BLaER1 treated with 17β-estradiol and CSF1 and Interleukin-3, amounts not matched to agents 10 nM and 100 nM (cell line): ENCODE data around the gene GBX1.

Experiments
- H3K27ac ChIP-seq, 11 experiments: shearing (Covaris generic); formaldehyde crosslinking; 2 replicates each; pipeline ENCODE4 v1.8.1; 2022
- H3K27me3 ChIP-seq, 11 experiments: shearing (Covaris generic); formaldehyde crosslinking; 2 replicates each; pipeline ENCODE4 v1.8.1; 2022
- H3K36me3 ChIP-seq, 11 experiments: shearing (Covaris generic); formaldehyde crosslinking; 2 replicates each; pipeline ENCODE4 v1.8.1; 2022
- H3K4me1 ChIP-seq, 10 experiments: shearing (Covaris generic); formaldehyde crosslinking; 2 replicates each; pipeline ENCODE4 v1.8.1; 2022
- H3K4me2 ChIP-seq, 11 experiments: shearing (Covaris generic); formaldehyde crosslinking; 2 replicates each; pipeline ENCODE4 v1.8.1; 2022
- H3K4me3 ChIP-seq, 10 experiments: shearing (Covaris generic); formaldehyde crosslinking; 2 replicates each; pipeline ENCODE4 v1.8.1; 2022
- H3K9ac ChIP-seq, 11 experiments: shearing (Covaris generic); formaldehyde crosslinking; 2 replicates each; pipeline ENCODE4 v1.8.1; 2022
- H3K9me3 ChIP-seq, 11 experiments: shearing (Covaris generic); formaldehyde crosslinking; replicated peaks in 1 of 11; 2 replicates each; pipeline ENCODE4 v1.8.1; 2022
- H4K20me1 ChIP-seq, 11 experiments: shearing (Covaris generic); formaldehyde crosslinking; 2 replicates each; pipeline ENCODE4 v1.8.1; 2022
- Cebpa-rat ChIP-seq, 11 experiments: shearing (Covaris generic); IDR thresholded peaks; 2 replicates each; pipeline ENCODE4 v1.8.1; 2022

Gene GBX1

DNA sequence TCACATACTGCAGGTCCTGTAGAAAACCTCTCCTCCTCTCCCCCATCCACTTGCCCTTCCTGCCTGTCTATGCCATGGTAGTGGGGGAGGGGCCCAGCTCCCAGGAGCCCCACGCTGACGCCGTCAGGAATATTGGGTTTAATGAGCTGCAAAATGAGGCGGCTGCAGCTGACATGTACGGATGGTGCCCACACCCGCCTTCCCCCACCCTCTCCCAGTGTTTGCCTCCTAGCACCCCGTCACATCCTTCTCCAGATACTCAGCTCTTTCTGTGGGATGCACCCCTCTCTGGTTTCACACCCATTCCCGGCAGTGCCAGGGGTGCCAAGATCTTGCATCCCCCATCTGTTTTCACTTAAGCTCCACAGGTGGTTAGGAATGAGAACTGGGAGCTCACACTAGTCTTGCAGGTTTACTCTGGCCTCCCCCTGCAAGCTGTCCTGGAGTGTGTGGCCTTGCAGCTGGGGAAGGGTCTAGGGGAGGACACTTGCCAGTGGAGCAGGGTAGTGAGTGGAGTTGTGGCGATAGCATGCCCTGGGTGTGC, 26.1 kb downstream of the GBX1 start:
- peaks cover 0 to 86% (median 15%) of the 10 kb centered on the region in 11 experiments; a peak in 16 of 22 replicates for H4K20me1 ChIP-seq
- TF ChIP-seq Cebpa-rat (IDR thresholded peaks at IDR 0.05), result no peak
- peaks cover 0 to 24% (median 17%) of the 10 kb centered on the region in 10 experiments; a peak in 16 of 20 replicates for H3K4me1 ChIP-seq
- peaks cover 10 to 91% (median 47%) of the 10 kb centered on the region in 11 experiments; a peak in 20 of 22 replicates for H3K36me3 ChIP-seq
- H3K9me3 ChIP-seq, result no peaks in the 10 kb centered on the region
- no peak overlapping the region for H3K4me2 ChIP-seq
- no peak overlapping the region for H3K27ac ChIP-seq
- H3K4me3 ChIP-seq, result no peak overlapping the region
- H3K27me3 ChIP-seq, result no peaks in the 10 kb centered on the region
- H3K9ac ChIP-seq, result no peak overlapping the region

DNA sequence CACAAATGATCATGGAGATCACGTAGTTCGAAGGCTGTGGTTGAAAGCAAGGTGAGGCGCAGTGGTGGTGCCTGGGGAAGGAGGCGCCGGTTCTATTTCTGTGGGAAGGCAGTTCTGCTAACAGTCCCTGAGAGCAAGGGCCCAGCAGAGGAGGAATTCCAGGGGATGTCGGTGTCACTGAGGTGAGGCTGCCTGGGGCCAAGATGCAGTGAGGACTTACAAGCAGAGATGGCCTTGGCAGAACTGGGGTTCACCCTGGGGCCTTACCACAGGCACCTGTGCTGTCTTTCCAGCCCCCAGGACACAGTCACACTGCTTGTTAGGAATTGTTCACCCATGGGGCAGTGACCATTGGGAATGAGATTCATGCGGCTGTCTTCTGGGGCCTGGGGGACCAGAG, 26.7 kb downstream of the GBX1 start:
- no peaks in the 10 kb centered on the region for H3K27me3 ChIP-seq
- no peak overlapping the region for H3K9ac ChIP-seq
- no peak overlapping the region for H3K27ac ChIP-seq
- H3K36me3 ChIP-seq, result peaks cover 10 to 97% (median 53%) of the 10 kb centered on the region in 11 experiments; a peak in 20 of 22 replicates
- no peak overlapping the region for H3K4me3 ChIP-seq
- no peaks in the 10 kb centered on the region for H3K9me3 ChIP-seq
- H3K4me1 ChIP-seq, result peaks cover 0 to 24% (median 17%) of the 10 kb centered on the region in 10 experiments; a peak in 16 of 20 replicates
- H4K20me1 ChIP-seq, result peaks cover 0 to 88% (median 15%) of the 10 kb centered on the region in 11 experiments; a peak in 16 of 22 replicates
- no peak for TF ChIP-seq Cebpa-rat (IDR thresholded peaks at IDR 0.05)
- H3K4me2 ChIP-seq, result no peak overlapping the region

DNA sequence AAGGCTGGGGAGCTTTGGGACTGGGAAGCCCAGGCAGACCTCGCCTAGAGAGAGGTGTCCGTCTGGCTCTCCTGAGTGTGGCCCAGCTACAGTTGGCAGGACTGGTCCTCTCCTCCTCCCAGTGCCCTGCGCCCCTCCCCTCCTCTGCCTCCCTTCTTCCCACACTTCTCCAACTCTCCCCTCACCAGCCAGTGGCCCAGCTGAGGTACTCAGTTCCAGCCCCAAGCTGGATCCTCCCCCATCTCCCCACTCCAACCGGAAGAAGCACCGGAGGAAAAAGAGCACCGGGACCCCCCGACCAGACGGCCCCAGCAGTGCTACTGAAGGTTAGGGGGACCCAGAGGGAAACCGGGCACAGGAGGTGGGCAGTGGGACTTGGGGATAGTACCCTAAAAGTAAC, 27.7 kb downstream of the GBX1 start:
- no peak for TF ChIP-seq Cebpa-rat (IDR thresholded peaks at IDR 0.05)
- Histone ChIP-seq H3K4me3 (no peak overlapping the region), H3K27me3 (no peaks in the 10 kb centered on the region), H4K20me1 (peaks cover 0 to 98% (median 25%) of the 10 kb centered on the region in 11 experiments; a peak in 16 of 22 replicates), H3K4me2 (no peak overlapping the region), H3K4me1 (peaks cover 0 to 24% (median 17%) of the 10 kb centered on the region in 10 experiments; a peak in 16 of 20 replicates), H3K27ac (no peak overlapping the region), H3K9ac (no peak overlapping the region), H3K9me3 (no peaks in the 10 kb centered on the region), H3K36me3 (peaks cover 17 to 100% (median 59%) of the 10 kb centered on the region in 11 experiments; a peak in 20 of 22 replicates)

DNA sequence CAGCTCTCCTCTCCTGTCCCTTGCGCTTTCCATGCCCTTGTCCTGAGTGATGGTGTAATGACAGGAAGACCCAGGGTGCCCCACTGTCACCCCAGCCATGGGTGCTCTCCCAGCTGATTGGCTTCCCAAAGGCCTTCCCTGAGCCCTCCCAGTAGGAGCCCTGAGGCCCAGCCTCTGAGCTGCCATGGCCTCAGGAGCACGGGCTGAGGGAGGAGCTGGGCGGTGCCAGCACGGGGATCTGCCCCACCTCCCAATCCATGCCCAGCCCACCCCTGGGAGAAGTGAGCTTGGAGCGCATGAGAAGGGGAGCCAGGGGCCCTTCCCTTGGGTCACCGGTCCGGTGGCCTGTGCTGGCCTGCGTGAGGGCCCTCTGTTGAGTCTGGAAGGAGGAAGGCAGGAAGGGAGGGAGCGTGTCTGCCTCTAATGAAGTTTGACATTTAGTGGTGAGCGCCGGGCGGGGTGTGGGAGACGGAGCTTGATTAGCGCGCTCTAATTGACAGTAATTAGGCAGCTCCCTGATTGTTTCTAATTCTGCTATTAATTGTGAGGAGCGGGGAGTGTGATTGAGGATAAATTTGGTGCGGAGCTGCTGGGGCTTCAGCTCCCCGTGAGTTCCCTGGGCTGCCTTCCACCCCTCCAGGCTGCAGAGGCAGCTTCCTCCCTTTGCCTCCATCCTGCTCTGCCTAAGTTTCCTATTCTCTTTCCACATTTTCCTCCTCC, 28.3 kb downstream of the GBX1 start:
- H3K4me1 ChIP-seq, result peaks cover 0 to 24% (median 17%) of the 10 kb centered on the region in 10 experiments; a peak in 16 of 20 replicates
- H3K36me3 ChIP-seq, result peaks cover 16 to 100% (median 61%) of the 10 kb centered on the region in 11 experiments; a peak in 20 of 22 replicates
- no peak overlapping the region for H3K4me3 ChIP-seq
- H3K9ac ChIP-seq, result no peak overlapping the region
- no peaks in the 10 kb centered on the region for H3K27me3 ChIP-seq
- H3K4me2 ChIP-seq, result no peak overlapping the region
- H4K20me1 ChIP-seq, result peaks cover 0 to 100% (median 27%) of the 10 kb centered on the region in 11 experiments; a peak in 16 of 22 replicates
- TF ChIP-seq Cebpa-rat (IDR thresholded peaks at IDR 0.05), result no peak
- no peak overlapping the region; a peak in 1 of 22 replicates for H3K27ac ChIP-seq
- no peaks in the 10 kb centered on the region for H3K9me3 ChIP-seq

DNA sequence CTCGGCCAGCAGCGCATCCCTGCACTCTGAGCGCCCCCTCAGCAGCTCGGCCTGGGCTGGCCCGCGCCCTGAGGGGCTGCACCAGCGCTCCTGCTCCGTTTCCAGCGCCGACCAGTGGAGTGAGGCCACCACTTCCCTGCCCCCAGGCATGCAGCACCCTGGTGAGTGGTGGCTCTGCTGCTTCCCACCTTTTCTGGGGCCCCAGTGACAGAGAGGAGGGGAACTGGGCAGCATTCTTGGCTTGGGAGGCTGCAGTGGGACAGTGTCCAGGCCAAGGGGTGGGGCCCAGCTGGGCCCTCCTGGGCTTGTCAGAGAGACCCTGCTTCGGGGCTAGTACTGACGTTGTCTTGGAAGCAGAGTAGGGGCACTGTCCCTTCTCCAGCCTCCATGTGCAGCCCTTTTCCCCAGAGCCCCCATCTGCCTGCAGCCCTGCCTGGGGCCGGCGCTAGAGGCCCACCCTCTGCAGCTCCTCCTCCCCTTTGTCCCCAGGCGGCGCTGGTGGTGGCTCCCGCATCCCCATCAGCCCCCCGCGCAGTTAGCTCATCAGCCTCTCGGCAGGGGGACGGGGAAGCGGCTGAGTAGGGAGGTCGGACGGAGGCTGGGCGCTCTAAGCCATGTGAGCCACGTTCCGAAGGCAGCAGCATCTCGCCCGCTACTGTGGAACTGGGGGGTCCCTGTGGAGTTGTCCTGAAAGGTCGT, 29.2 kb downstream of the GBX1 start:
- Histone ChIP-seq H3K4me3 (no peak overlapping the region), H3K36me3 (peaks cover 7 to 100% (median 60%) of the 10 kb centered on the region in 11 experiments; a peak in 19 of 22 replicates), H3K9me3 (no peaks in the 10 kb centered on the region), H3K4me1 (peaks cover 0 to 18% (median 15%) of the 10 kb centered on the region in 10 experiments; a peak in 16 of 20 replicates), H3K27ac (no peak overlapping the region), H4K20me1 (peaks cover 0 to 100% (median 25%) of the 10 kb centered on the region in 11 experiments; a peak in 16 of 22 replicates), H3K27me3 (no peaks in the 10 kb centered on the region), H3K9ac (0 out of 22 replicates have a peak overlapping the region, but pooled peaks of 1 of the 11 experiments have one; percentile 9), H3K4me2 (no peak overlapping the region)
- TF ChIP-seq Cebpa-rat (IDR thresholded peaks at IDR 0.05), result no peak

DNA sequence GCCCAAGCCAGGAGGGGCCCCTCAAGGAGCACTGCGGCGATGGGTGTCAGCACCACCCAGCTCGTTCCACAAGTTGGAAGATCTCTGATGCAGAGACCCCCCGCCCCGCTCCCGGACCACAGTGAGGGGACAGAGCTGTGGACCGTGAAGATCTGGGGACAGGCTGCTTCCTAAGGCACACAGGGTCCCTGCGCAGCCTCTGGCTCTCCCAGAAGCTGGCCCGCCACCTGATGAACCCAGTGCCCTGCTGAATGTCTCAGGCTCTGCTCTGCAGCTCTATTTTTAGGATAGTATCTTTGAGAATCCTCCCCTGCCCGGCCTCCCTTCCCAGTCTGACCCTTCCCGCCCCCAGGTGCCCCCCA, 29.7 kb downstream of the GBX1 start:
- H3K36me3 ChIP-seq, result peaks cover 7 to 99% (median 58%) of the 10 kb centered on the region in 11 experiments; a peak in 19 of 22 replicates

DNA sequence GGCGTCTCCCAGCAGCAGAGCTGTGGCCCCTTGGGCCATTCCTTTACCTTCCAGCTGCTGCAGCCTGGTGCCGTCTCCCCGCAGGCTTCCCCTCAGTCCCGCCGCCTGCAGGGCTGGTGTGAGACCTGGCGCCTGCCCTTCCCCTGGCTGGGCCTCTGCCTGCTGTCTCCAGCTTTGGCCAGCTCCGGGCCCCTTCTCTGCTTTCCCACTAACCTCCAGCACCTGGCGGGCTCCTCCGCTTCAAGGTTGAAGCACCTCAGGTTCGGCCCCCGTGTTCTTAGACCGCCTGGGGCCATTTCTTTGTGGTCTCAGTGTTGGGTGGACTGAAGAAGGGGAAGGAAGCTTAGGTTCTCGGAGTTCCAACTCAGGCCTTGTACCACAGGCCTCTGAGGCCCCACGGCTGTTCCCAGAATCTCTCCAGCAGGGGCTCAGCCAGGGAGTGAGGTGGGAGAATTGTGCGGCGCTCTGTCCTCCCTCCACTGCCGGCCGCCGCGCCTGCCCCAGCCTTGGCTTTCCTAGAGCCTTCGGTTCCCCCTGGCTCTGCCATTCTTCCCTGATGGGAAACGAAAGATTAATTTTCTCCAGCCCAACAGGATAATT, 30.3 kb downstream of the GBX1 start:
- no peak for TF ChIP-seq Cebpa-rat (IDR thresholded peaks at IDR 0.05)
- Histone ChIP-seq H3K4me3 (no peak overlapping the region), H3K4me1 (peaks cover 0 to 7% (median 4%) of the 10 kb centered on the region in 10 experiments; a peak in 16 of 20 replicates), H3K27ac (no peak overlapping the region), H3K9ac (no peak overlapping the region), H3K27me3 (no peaks in the 10 kb centered on the region), H3K4me2 (no peak overlapping the region), H3K9me3 (no peaks in the 10 kb centered on the region), H4K20me1 (peaks cover 0 to 99% (median 20%) of the 10 kb centered on the region in 11 experiments; a peak in 18 of 22 replicates), H3K36me3 (peaks cover 7 to 99% (median 60%) of the 10 kb centered on the region in 11 experiments; a peak in 19 of 22 replicates)

More for the DNA sequence above, 29.7 kb downstream of the GBX1 start:
- Histone ChIP-seq H3K4me2 (no peak overlapping the region), H3K27ac (no peak overlapping the region), H3K9me3 (no peaks in the 10 kb centered on the region), H3K4me1 (peaks cover 0 to 13% (median 10%) of the 10 kb centered on the region in 10 experiments; a peak in 16 of 20 replicates), H3K9ac (no peak overlapping the region), H3K27me3 (no peaks in the 10 kb centered on the region), H4K20me1 (peaks cover 0 to 99% (median 20%) of the 10 kb centered on the region in 11 experiments; a peak in 16 of 22 replicates), H3K4me3 (no peak overlapping the region)
- no peak for TF ChIP-seq Cebpa-rat (IDR thresholded peaks at IDR 0.05)
